Heart left ventricle (tissue), 16 donors: ENCODE results near the gene EMC8. TPM values are rescaled to one million over a fixed set of nuclear protein-coding genes. Genes with fewer than 3 reads are reported as not detected.
A peak's percentile ranks its signal among the peaks of the same experiment; 100 is the strongest.

ENCODE experiments used
- ATAC-seq, 4 donors: fragments of 200-7000 bp; cut with Tn5 transposase; one replicate each; pipeline ENCODE4 v1.9.1; 2020 to 2022; ENCODE audit warnings: moderate library complexity in 4 of 4, mild to moderate bottlenecking in 3 of 4, moderate number of reproducible peaks in 1 of 4
- DNase-seq, 5 donors: peaks; one replicate each; pipeline ENCODE4 v3.0.0-alpha.2; 2020
- H3K27ac ChIP-seq, 12 donors: fragments of 200-600 bp; sonication (generic) in 4 of 12; one replicate each; pipeline versions ENCODE4 v1.5.0 to v1.8.0; 2016 to 2022; ENCODE audit warnings: mild to moderate bottlenecking in 2 of 12
- H3K27me3 ChIP-seq, 9 donors: fragments of 200-600 bp; sonication (generic) in 2 of 9; one replicate each; pipeline versions ENCODE4 v1.5.1 to v1.8.0; 2016 to 2022; ENCODE audit warnings: mild to moderate bottlenecking in 3 of 9
- H3K36me3 ChIP-seq, 9 donors: fragments of 200-600 bp; sonication (generic) in 2 of 9; one replicate each; pipeline versions ENCODE4 v1.5.0 to v1.8.0; 2018 to 2022; ENCODE audit warnings: mild to moderate bottlenecking in 2 of 9
- H3K4me1 ChIP-seq, 12 donors: fragments of 200-600 bp; sonication (generic) in 4 of 12; one replicate each; pipeline versions ENCODE4 v1.5.0 to v1.8.0; 2016 to 2022; ENCODE audit warnings: mild to moderate bottlenecking in 3 of 12
- H3K4me3 ChIP-seq, 12 donors: fragments of 200-600 bp; sonication (generic) in 4 of 12; one replicate each; pipeline versions ENCODE4 v1.5.0 to v1.8.0; 2017 to 2022; ENCODE audit warnings: mild to moderate bottlenecking in 9 of 12, moderate library complexity in 4 of 12
- H3K9me3 ChIP-seq, 12 donors: fragments of 200-600 bp; sonication (generic) in 4 of 12; one replicate each; pipeline versions ENCODE4 v1.5.0 to v1.8.0; 2016 to 2022; ENCODE audit warnings: mild to moderate bottlenecking in 1 of 12
- CTCF ChIP-seq, 12 donors: fragments of 200-600 bp; sonication (generic) in 4 of 12; IDR thresholded peaks; one replicate each; pipeline versions ENCODE4 v1.5.0 to v1.8.0; 2018 to 2022; ENCODE audit warnings: antibody characterized with exemption in 12 of 12, mild to moderate bottlenecking in 5 of 12
- POLR2A ChIP-seq, 2 donors: fragments of 450-650 bp; IDR thresholded peaks; one replicate each; pipeline ENCODE4 v1.6.1; 2017; ENCODE audit warnings: antibody characterized with exemption in 2 of 2, mild to moderate bottlenecking in 2 of 2, moderate library complexity in 2 of 2
- WGBS, 4 donors: extraction: QIAGEN DNeasy Blood & Tissue Kit in 2 of 4; methylation state at CpG; one replicate each; pipeline versions ENCODE4 v1.1.5 to v1.1.7; 2013 to 2018; 5-methylcytosine and 5-hydroxymethylcytosine counted together
- intact Hi-C, 10 donors: fragments of 100-400 bp; cut with DNase I; formaldehyde crosslinking; loops; one replicate each; pipeline versions ENCODE4 v1.11.1 to v1.14.2; 2022
- polyA plus RNA-seq, 2 donors: library from polyadenylated mRNA; stranded (reverse); fragments of 200-250 nt; gene quantifications; one replicate each; pipeline ENCODE4 v1.2.3, GENCODE V29; 2013
- total RNA-seq, 9 donors: library from RNA; depleted of rRNA in 2 of 9; stranded (reverse); fragments of >200 nt in 2 of 9; fragmentation: NEBNext Ultra II Directional in 3 of 9; extraction: Animal tissue kit (Norgen Biotek cat#: 25700) in 3 of 9; gene quantifications; one replicate each; pipeline versions ENCODE4 v1.1.0 to v1.2.4, GENCODE V29; 2016 to 2023
- donor health status: ischemic (EF 13 %, LVEDD 7.1; RV severe dilation, severe dysfunction).
- donor health status: healthy with polysubstance abuse.
- donor health status: DM: no; HTN: yes; CAD: no.
- donor health status: DM: no; HTN: no; CAD: no.
- donor health status: ischemic (EF 25% LVEDD 6.9; RV normal size, moderate dysfunction).
- donor health status: ischemic (EF 25% LVEDD 5.7; RV mildly dilated, moderate dysfunction).
- donor health status: healthy.
- donor health status: DM: yes; HTN: yes; CAD: no.
- donor health status: ischemic (EF 35%, LVEDD 5.7; RV mildly dilated, moderate dysfunction).
- donor health status: nonischemic (EF 11% LVEDD 7.7; RV severe dilation, severe dysfunction).
- donor health status: DM: yes; HTN: yes; CAD: no.
- donor health status: PGD.
- donor health status: ischemic (EF 29% LVEDD 5.4; RV normal size, mild dysfunction).
- donor health status: nonischemic (EF 23%, LVEDD 6.1; RV moderate dilation, normal function).

EMC8 gene
- total and polyA plus RNA-seq, 11 donors, result 9.2 to 39.1 (median 24.4) TPM

- Histone ChIP-seq H3K4me3 (no peak overlapping the region), H3K27ac (no peak overlapping the region), H3K4me1 (peaks cover 0 to 13% (median 0%) of the 10 kb centered on the region in 12 donors), H3K27me3 (peaks cover 0 to 22% (median 4%) of the 10 kb centered on the region in 9 donors), H3K36me3 (no peaks in the 10 kb centered on the region), H3K9me3 (no peaks in the 10 kb centered on the region)
- ATAC-seq, result no peak
- 87 to 94% (median 93%) methylated on average over 12 of the region's 12 CpGs for WGBS, 4 donors
- no peak for DNase-seq
- no peak for TF ChIP-seq CTCF (IDR thresholded peaks at IDR 0.05)
- no peak for TF ChIP-seq POLR2A (IDR thresholded peaks at IDR 0.05)
- intact Hi-C loops, result loop anchor here in 8 of 10 donors (2.0 to 10.0 kb wide), 6 partner anchors 75 to 700 kb away; partner anchors contain the start of gene IRF8 (in 1 of the 8)
Measured at GRCh38 chr16:85822145-85822544, 22.8 kb upstream of the EMC8 start.

- Histone ChIP-seq H3K4me3 (no peak overlapping the region), H3K27ac (no peak overlapping the region), H3K27me3 (peaks cover 0 to 24% (median 4%) of the 10 kb centered on the region in 9 donors), H3K9me3 (no peaks in the 10 kb centered on the region), H3K4me1 (peaks cover 0 to 13% (median 0%) of the 10 kb centered on the region in 12 donors), H3K36me3 (no peaks in the 10 kb centered on the region)
- TF ChIP-seq POLR2A (IDR thresholded peaks at IDR 0.05) (no peak), CTCF (IDR thresholded peaks at IDR 0.05) (peak; percentile 93 to 99 (median 97))
- peak; percentile 74 to 91 (median 75) for DNase-seq
- WGBS, 4 donors, result 13 to 16% (median 15%) methylated on average over 27 of the region's 27 CpGs
- ATAC-seq, result peak; percentile 59 to 91 (median 88)
- intact Hi-C loops, result loop anchor here (1.0 to 10.0 kb wide), 13 partner anchors 76 to 701 kb away; partner anchors contain the start of gene IRF8 (in 1 of the 10)
Measured at GRCh38 chr16:85821390-85822135, 22.2 kb upstream of the EMC8 start.

- TF ChIP-seq POLR2A (IDR thresholded peaks at IDR 0.05) (no peak), CTCF (IDR thresholded peaks at IDR 0.05) (no peak)
- H3K4me3 ChIP-seq, result no peak overlapping the region
Measured at GRCh38 chr16:85820604-85821372, 21.4 kb upstream of the EMC8 start.

More at GRCh38 chr16:85820604-85821372, 21.4 kb upstream of the EMC8 start:
- no peak overlapping the region for H3K27ac ChIP-seq
- intact Hi-C loops, result loop anchor here (1.0 to 10.0 kb wide), 13 partner anchors 77 to 702 kb away; partner anchors contain the start of gene IRF8 (in 1 of the 10)
- H3K36me3 ChIP-seq, result no peaks in the 10 kb centered on the region
- DNase-seq, result no peak
- WGBS, 4 donors, result 61 to 68% (median 64%) methylated on average over 22 of the region's 22 CpGs
- ATAC-seq, result no peak
- peaks cover 0 to 24% (median 4%) of the 10 kb centered on the region in 9 donors for H3K27me3 ChIP-seq
- H3K9me3 ChIP-seq, result no peaks in the 10 kb centered on the region
- H3K4me1 ChIP-seq, result peaks cover 0 to 13% (median 0%) of the 10 kb centered on the region in 12 donors
